HG02840 (cell line): ENCODE data around the gene GPHN.
"Not testable (repeated sequence)": the region's sequence is repeated elsewhere in the genome, so short reads cannot be mapped to it uniquely, and the experiment has no call there.

Experiments
- ATAC-seq: cut with Tn5 transposase; IDR thresholded peaks from one replicate; pipeline ENCODE4 v1.9.1; 2021; ENCODE audit warnings: mild to moderate bottlenecking, moderate library complexity, moderate number of reproducible peaks; ENCODE audit not compliant: unreplicated experiment, low FRiP score

The GPHN gene

DNA sequence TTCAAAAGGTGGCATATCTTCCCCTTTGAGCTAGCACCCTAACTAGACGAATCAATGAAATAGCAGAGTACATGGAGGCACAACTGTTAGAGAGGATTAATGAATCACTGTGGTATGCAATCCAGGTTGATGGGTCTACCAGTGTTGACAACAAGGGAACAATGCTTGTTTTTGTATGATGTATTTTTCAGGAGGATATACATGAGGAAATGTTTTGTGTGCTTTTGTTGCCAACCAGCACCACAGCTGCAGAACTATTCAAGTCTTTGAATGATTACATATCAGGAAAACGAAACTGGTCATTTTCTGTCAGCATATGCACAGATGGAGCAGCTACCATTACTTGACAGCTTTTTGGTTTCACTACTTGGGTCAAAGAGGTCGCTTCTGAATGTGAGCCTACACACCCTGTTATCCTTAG, 142.6 kb downstream of the GPHN start:
- ATAC-seq, result peak; percentile 60

DNA sequence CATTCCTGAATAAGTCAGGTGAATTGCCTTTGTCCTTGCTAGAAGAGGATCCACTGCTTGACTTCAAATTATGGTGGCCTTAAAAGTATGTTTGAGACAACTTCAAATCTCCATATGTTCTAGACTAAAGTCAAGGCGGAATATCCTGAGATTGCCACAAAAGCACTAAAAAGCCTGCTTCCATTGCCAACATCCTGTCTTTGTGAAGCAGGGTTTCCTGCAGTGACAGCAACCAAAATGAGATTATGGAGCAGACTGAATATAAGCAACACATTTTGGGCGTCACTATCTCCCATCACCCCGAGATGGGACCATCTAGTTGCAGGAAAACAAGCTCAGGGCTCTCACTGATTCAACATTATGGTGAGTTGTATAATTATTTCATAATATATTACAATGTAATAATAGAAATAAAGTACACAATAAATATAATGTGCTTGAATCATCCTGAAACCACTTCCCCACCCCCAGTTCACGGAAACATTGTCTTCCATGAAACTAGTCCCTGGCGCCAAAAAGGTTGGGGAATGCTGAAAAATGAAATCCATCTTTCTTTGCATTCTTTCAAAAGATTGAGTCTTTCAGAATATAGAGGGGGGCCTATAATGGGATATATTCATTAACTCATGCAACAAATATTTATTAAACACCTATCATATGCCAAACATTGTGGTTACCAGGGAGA, 143.7 kb downstream of the GPHN start:
- no peak for ATAC-seq

DNA sequence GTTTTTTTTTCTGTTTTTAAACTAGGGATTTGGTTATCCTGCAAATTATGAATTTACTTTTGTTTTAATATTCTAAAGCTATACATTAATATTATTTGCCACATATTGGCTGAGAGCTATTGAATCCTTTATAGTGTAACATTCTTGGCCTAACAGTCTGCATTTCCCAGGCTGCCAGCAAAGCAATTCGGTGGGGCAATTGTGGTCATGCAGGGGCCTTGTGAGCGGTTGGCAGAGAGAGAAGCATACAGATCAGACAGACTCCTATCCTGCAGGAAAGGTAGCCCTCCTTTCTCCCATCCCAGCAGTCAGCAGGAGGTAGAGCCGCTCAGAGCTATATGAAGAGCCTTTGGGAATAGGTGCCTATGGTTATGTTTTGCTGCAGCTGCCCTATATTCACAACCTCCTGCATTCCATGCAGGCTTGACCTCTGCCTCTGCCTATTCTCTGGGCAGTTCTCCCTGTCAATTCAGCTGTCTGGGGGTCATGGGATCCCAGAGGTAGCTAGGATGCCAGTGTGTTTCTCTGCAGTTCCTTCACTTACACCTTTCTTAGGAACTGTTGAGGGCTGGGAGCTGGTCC, 144.7 kb downstream of the GPHN start:
- no peak for ATAC-seq

DNA sequence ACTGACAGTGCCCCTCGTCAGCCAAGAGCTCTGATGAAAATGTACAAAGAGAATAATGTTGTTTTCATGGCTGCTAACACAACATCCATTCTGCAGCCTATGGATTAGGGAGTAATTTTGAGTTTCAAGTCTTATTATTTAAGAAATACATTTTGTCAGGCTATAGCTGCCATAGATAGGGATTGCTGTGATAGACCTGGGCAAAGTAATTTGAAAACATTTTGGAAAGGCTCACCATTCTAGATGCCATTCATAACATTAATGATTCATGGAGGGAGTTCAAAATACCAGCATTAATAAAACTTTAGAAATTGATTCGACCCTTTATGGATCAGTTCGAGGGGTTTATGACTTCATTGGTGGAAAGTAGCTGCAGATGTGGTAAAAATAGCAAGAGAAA, 149.8 kb downstream of the GPHN start:
- no peak for ATAC-seq

DNA sequence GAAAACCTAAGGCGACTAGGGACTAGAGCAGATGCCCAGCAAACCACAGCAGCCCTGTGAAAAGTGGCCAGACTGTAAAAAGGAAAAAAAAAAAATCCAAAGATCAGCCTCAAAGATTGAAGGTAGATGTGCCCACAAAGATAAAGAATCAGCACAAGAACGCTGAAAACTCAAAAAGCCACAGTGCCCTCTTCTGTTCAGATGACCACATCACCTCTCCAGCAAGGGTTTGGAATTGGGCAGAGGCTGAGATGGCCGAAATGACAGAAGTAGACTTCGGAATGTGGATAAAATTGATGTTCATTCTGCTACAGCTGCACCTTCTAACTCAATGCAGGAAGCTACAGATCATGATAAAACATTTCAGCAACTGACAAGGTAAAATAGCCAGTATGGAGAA, 154.4 kb downstream of the GPHN start:
- ATAC-seq, result no peak

DNA sequence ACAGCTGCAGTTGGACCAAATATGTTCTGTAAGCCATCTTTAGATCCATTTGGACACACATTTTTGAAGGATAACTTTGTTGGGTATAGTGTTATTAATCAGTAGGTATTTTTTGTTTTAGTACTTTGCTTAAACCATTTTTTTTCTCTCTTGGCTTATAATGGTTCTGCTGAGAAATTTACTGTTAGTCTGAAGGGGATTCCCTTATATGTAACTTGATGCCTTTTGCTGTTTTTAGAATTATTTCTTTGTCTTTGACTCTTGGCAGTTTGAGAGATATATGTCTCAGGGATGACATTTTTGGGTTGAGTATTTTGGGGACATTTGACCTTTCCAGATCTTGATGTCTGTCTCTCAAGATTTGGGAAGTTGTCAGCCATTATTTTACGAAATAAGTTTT, 169.8 kb downstream of the GPHN start:
- no peak for ATAC-seq

DNA sequence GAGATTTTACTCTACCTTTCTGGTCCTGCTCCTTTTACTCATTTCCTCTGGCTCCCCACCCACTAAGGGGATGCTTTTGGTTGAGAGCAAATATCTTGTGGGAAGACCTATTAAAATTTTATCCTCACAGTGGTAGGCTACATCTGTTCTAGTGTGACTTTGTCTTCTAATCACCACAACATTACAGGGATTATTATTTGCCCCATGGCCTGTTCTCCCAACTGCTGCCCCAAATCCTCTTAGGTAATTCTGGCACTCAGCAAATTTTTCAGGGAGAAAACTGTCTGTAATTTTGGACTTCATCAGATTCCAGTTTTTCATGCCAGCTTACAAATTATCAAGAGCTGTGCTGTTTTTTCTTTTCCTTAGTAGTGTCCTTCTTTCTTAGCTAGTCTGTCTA, 172.3 kb downstream of the GPHN start:
- ATAC-seq, result no peak

DNA sequence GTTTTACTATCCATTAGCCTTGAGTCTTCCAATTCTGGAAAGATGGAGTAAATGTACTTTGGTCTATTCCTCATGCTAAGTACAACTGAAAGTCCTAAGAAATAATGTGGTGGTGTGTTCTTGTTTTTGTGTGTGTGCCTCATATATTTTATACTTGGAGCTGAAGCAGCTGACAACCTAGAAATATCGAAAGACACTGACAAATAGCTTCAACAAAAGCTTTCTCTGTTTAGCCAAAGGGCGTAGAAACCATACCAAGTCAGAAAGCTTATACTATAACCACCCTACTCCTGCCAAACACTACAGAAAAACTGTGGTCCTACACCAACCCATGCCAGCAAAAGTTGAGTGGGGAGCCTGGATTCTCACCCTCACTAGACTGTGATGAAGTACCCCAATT, 188.4 kb downstream of the GPHN start:
- no peak for ATAC-seq

DNA sequence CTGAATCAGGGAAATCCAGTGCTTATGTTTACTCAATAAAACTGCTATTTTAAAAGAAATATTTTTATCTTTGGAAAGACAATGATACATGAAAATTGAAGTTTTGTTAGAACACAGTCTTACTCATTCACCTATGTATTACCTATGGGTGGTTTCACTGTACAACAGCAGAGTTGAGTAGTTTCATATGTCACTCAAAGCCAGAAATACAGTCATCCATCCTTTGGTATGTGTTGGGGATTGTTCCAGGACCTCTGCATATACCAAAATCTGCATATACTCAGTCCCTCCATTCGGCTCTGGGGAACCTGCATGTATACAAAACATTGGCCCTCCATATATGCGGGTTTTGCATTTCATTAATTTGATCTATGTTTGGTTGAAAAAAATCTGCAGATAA, 190.6 kb downstream of the GPHN start:
- no peak for ATAC-seq

DNA sequence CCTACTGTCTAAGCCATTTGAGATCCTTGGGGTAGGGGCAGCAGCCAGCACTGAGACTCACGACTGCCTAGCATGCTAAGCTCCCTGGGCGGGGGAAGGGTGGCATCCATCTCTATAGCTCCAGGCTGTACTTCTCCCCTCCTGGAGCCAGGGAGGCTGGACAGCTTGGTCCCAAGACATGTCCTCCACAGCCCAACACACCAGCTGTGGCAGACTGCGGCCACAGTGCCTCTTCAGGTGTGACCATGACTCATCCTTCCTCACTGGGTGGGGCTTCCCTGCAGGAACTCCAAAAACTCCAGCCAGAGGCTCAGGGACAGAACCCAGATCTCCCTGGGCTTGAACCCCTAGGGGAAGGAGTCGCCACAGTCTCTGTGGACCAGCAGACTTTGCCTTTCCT, 193.9 kb downstream of the GPHN start:
- no peak for ATAC-seq

DNA sequence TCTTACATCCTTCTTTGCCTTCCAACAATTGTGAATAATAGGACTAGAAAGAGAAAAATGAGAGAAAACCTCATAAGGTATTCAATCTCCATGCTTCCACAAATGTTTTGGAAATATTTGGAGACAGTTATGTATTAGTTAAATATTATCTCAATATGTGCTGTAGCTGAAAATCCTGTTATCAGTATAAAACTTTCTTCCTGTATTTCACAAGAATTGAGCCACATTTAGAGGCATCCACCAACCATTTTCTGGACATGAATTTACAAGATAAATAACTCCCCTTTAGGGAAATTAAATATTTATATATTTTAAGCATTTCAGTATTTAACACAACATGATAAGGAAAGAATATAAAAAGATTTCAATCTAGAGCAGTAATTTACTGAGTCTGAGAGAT, 200.3 kb downstream of the GPHN start:
- no peak for ATAC-seq

DNA sequence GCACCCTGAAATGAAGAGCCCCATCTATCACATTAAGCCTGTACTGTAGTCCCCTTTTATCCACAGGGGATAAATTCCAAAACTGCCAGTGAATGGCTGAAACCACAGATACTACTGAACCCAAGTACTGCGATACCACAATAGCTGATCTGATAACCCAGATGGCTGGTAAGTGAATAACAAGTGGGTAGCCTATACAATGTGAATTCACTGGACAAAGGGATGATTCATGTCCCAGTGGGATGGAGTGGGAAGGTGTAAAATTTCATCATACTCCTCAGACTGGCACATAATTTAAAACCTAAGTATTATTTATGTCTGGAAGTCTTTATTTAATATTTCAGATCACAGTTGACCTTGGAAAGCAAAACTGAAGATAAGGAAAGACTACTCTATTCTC, 201.3 kb downstream of the GPHN start:
- no peak for ATAC-seq

DNA sequence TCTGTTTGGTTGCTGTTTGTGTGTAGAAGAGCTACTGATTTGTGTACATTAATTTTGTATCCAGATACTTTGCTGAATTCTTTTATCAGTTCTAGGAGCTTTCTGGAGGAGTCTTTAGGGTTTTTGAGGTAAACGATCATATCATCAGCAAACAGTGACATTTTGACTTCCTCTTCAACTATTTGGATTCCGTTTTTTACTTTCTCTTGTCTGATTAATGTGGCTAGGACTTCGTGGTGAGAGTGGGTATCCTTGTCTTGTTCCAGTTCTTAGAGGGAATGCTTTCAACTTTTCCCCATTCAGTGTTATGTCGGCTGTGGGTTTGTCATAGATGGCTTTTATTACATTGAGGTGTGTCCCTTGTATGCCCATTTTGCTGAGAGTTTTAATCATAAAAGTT, 206.3 kb downstream of the GPHN start:
- not testable (repeated sequence) for ATAC-seq

DNA sequence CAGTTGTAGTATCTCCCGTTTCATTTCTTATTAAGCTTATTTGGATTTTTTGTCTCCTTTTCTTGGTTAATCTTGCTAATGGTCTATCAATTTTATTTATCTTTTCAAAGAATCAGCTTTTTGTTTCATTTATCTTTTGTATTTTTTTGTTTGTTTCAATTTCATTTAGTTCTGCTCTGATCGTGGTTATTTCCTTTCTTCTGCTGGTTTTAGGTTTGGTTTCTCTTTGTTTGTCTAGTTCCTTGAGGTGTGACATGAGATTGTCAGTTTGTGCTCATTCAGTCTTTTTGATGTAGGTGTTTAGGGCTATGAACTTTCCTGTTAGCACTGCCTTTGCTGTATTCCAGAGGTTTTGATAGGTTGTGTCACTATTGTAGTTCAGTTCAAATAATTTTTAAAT, 207.4 kb downstream of the GPHN start:
- ATAC-seq, result not testable (repeated sequence)

DNA sequence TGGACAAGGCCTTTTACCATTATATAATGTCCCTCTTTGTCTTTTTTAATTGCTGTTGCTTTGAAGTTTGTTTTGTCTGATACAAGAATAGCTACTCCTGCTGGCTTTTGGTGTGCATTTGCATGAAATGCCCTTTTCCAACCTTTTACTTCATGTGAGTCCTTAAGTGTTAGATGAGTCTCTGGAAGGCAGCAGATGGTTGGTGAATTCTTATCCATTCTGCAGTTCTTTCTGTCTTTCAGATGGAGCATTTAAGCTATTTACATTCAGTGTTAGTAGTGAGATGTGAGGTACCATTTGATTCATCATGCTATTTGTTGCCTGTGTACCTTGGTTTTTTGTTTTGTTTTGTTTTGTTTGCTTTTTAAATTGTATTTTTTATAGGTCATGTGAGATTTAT, 208.3 kb downstream of the GPHN start:
- no peak for ATAC-seq

DNA sequence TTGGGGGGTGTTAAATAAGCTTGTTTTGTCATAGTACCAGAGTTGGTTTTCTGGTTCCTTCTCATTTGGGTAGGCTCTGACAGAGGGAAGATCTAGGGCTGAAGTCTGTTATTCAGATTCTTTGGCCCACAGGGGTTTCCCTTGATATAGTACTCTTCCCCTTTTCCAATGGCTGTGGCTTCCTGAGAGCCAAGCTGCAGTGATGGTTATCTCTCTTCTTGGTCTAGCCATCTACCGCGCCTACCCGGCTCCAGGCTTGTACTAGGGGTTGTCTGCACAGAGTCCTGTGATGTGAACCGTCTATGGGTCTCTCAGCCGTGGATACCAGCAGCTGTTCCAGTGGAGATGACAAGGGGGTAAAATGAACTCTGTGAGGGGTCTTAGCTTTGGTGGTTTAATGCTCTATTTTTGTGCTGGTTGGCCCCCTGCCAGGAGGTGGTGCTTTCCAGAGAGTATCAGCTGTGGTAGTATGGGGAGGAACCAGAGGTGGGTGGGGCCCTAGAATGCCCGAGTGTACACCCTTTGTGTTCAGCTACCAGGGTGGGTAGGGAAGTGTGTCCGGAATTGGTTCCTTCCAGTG, 209.7 kb downstream of the GPHN start:
- no peak for ATAC-seq

DNA sequence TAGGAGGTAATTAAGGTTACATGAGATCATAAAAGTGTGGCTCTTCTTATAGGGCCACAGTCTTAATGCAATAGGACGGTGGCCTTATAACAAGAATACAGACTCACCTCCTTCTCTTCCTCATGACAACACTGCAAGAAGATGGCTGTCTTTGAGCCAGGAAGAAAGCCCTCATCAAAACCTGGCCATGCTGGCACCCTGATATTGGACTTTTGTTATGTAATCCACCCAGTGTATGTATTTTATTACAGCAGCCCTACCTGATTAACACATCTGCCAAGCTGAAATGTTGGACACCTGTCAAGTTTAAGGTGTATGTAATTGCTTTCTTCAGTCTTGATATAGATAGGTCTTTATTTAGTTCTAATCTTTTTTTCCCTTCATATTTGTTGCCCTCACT, 217.0 kb downstream of the GPHN start:
- ATAC-seq, result no peak

DNA sequence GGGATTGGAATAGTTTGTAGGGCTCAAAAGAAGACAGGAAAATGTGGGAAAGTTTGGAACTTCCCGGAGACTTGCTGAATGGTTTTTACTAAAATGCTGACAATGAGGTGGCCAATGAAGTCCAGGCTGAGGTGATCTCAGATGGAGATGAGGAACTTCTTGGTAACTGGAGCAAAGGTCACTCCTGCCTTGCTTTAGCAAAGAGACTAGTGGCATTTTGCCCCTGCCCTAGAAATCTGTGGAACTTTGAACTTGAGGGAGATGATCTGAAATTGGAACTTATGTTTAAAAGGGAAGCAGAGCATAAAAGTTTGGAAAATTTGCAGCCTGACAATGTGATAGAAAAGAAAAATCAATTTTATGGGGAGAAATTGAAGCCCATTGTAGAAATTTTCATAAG, 223.4 kb downstream of the GPHN start:
- not testable (repeated sequence) for ATAC-seq

DNA sequence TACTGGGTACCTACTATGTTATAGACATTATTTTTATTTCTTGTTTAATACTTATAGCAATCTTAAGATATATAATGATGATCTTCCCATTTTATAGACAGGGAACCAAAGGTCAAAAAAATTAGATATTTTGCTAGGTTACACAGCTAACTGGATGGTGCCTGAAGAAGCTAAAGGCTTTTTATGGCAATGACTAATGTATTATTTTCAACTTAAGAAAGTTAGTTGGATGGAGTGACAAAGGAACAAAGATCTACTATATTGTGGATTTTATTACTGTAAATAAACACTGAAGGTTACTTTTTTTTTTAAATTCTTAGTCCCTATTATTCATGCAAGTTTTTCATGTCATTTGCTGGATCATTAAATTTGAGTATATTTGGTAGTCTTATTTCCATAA, 227.9 kb downstream of the GPHN start:
- no peak for ATAC-seq

DNA sequence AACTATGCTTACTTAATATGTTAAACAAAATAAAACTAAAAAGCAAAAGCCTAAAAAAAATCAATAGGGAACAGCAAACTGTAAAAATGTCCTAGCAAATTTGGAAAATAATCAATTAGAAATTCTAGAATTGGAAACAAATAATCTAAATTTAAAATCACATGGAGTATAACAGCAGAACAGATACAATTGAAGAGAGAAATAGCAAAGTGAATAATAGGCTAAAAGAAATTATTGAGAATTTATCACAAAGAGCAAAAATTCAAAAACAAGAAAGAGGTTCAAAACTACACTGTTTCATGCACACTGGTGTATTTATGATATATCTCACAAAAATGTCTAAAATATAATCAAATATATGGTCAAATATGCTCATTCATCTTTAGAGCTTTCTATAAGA, 231.9 kb downstream of the GPHN start:
- no peak for ATAC-seq

DNA sequence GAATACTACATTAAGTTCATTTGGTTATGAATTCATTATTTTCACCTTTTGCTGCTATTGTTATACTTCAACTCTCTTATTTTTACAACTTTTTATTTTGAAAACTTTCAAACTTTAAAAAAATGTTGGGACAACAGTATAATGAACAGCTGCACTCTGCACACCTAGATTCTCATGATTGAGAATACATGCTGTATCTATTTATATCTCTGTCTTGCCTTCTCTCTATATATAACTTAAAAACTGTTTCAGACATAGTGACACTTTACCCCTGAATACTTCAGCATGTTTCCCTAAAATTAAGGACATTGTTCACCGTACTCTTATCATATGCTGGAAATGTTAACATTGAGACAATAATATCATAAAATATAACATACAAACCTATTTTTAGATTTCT, 237.1 kb downstream of the GPHN start:
- ATAC-seq, result no peak

DNA sequence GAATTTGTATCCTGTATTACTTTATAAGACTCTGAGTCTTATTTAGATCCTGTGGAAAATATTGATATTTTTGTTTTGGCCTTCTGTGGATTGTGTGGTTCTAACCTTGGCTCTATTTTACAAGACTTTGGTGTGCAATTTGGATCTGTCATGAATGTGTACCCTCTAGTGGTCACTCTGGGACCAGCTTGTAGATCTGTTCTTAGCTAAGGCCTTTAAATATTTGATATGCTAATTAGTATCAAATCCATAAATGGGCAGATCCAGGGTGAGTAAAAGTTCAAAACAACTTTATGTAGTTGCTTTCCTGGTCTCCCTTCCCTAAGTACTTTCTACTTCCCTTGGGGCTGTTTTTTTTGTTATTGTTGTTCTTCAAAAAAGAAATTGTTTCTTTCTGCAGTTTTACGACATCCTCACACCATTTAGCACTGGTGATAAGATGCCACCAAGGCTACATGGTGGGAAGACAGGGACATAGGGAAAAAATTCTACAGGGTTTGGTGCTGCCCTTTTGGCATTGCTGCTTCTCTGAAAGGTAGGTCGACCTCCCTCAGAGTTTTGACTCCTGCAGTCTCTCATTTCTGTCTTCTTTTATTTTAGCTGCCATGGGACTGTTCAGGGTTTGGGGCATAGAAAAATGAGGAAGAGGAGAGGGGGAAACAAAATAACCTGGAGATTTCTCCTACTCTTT, 238.5 kb downstream of the GPHN start:
- ATAC-seq, result no peak
